HL-60 (cell line): Measurements from ENCODE around the gene NUTM2D.
"Not testable (repeated sequence)": the region's sequence is repeated elsewhere in the genome, so short reads cannot be mapped to it uniquely, and the experiment has no call there.

Experiments used
- POLR2AphosphoS5 ChIP-seq: IDR thresholded peaks from 2 replicates; pipeline ENCODE4 v1.6.1; 2012; ENCODE audit warnings: low read depth
- REST ChIP-seq: IDR thresholded peaks from 2 replicates; pipeline ENCODE4 v1.6.1; 2012; ENCODE audit warnings: low read depth; ENCODE audit not compliant: insufficient replicate concordance
- TF ChIP-seq, protein P1 (sequence below): IDR thresholded peaks from one replicate; pipeline ENCODE4 v1.5.1; 2011; ENCODE audit warnings: low read length, control low read depth, inconsistent platforms; ENCODE audit not compliant: insufficient read depth

- not testable (repeated sequence) for TF ChIP-seq POLR2AphosphoS5, REST
- TF ChIP-seq, protein P1, sequence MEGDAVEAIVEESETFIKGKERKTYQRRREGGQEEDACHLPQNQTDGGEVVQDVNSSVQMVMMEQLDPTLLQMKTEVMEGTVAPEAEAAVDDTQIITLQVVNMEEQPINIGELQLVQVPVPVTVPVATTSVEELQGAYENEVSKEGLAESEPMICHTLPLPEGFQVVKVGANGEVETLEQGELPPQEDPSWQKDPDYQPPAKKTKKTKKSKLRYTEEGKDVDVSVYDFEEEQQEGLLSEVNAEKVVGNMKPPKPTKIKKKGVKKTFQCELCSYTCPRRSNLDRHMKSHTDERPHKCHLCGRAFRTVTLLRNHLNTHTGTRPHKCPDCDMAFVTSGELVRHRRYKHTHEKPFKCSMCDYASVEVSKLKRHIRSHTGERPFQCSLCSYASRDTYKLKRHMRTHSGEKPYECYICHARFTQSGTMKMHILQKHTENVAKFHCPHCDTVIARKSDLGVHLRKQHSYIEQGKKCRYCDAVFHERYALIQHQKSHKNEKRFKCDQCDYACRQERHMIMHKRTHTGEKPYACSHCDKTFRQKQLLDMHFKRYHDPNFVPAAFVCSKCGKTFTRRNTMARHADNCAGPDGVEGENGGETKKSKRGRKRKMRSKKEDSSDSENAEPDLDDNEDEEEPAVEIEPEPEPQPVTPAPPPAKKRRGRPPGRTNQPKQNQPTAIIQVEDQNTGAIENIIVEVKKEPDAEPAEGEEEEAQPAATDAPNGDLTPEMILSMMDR = not testable (repeated sequence)
Measured at GRCh38 chr10:87384283-87384682, 26.7 kb downstream of the NUTM2D start.
